Suprapubic skin (tissue), 4 donors: Measurements from ENCODE around the gene MCM5.

ENCODE experiments used
- POLR2A ChIP-seq, 2 donors: fragments of 450-650 bp; IDR thresholded peaks; one replicate each; pipeline ENCODE4 v1.6.1; 2017; ENCODE audit warnings: antibody characterized with exemption in 2 of 2, mild to moderate bottlenecking in 2 of 2, moderate library complexity in 2 of 2
- POLR2AphosphoS5 ChIP-seq, 3 donors: sonication (generic); formaldehyde crosslinking; IDR thresholded peaks; one replicate each; pipeline ENCODE4 v1.6.1; 2017; ENCODE audit warnings: antibody characterized with exemption in 3 of 3
- TF ChIP-seq, protein P1 (sequence below), 2 donors: fragments of 200-600 bp in 1 of 2; fragments of 450-650 bp in 1 of 2; sonication (generic) in 1 of 2; IDR thresholded peaks; one replicate each; pipeline ENCODE4 v1.5.1; 2016 to 2019; ENCODE audit warnings: antibody characterized with exemption in 2 of 2, mild to moderate bottlenecking in 1 of 2, moderate library complexity in 1 of 2

DNA sequence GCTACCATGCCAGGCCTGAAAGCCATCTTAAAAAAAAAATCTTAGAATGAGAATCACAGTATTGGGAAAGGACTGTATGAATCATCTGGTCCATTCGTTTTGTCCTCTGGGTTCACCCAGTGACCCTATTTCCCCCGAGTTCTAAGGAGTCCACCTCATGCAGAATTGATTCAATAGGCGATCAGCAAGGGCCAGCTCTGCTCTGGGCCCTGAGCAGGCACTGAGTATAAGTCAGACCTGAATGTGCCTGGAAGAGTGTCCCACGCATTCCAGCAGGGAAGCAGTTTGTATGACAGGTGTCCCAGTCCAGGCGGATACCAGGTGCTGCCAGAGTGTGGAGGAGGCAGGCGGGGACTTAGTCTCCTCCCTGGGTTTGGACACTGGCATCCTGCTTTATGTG lies 19.9 kb upstream of the MCM5 start:
- TF ChIP-seq, protein P1, sequence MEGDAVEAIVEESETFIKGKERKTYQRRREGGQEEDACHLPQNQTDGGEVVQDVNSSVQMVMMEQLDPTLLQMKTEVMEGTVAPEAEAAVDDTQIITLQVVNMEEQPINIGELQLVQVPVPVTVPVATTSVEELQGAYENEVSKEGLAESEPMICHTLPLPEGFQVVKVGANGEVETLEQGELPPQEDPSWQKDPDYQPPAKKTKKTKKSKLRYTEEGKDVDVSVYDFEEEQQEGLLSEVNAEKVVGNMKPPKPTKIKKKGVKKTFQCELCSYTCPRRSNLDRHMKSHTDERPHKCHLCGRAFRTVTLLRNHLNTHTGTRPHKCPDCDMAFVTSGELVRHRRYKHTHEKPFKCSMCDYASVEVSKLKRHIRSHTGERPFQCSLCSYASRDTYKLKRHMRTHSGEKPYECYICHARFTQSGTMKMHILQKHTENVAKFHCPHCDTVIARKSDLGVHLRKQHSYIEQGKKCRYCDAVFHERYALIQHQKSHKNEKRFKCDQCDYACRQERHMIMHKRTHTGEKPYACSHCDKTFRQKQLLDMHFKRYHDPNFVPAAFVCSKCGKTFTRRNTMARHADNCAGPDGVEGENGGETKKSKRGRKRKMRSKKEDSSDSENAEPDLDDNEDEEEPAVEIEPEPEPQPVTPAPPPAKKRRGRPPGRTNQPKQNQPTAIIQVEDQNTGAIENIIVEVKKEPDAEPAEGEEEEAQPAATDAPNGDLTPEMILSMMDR (IDR thresholded peaks at IDR 0.05), result no peak
- TF ChIP-seq POLR2AphosphoS5 (IDR thresholded peaks at IDR 0.05), result no peak
- TF ChIP-seq POLR2A (IDR thresholded peaks at IDR 0.05), result no peak
